ENCODE measurements around the gene ZNF821.

The ZNF821 gene

DNA sequence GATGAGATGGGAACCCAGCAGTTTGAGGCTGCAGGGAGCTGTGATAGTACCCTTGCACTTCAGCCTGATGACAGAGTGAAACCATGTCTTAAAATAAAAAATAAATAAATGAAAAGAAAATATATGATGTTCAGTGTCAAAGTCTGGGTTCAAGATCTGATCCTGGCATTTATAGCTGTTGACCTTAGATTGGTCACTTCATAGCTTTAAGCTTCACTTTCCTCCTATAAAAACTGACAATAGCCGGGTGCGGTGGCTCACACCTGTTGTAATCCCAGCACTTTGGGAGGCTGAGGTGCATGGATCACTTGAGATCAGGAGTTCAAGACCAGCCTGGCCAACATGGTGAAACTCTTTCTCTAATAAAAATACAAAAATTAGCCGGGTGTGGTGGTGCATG is 5.2 kb upstream of the ZNF821 start:
- TF ChIP-seq GATA2 (IDR thresholded peaks at IDR 0.05; ENCODE audit: low read depth, low read length), result no peak
- no peak for TF ChIP-seq GATA3 (IDR thresholded peaks at IDR 0.05; ENCODE audit: low read depth, low read length)

DNA sequence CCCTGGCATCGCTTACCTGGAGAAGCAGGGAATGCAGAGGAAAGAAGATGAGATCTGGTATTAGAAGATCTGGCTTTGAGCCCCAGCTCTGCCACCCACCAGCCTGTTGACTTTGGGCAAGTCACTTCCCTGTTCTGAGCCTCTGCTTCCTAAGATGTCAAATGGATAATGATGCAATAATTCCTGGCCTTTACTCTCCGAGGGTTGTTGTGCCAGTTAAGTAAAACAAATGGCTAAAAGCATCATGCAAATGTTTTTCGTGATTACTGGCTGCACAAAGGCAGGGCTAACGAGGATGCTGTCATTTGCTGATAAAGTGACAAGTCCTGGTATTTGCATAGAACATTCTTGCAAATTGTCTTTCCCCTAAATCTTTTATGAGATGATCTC is 1.3 kb upstream of the ZNF821 start:
- TF ChIP-seq GATA3 (IDR thresholded peaks at IDR 0.05; ENCODE audit: low read depth, low read length) (no peak), GATA2 (IDR thresholded peaks at IDR 0.05; ENCODE audit: low read depth, low read length) (no peak)

DNA sequence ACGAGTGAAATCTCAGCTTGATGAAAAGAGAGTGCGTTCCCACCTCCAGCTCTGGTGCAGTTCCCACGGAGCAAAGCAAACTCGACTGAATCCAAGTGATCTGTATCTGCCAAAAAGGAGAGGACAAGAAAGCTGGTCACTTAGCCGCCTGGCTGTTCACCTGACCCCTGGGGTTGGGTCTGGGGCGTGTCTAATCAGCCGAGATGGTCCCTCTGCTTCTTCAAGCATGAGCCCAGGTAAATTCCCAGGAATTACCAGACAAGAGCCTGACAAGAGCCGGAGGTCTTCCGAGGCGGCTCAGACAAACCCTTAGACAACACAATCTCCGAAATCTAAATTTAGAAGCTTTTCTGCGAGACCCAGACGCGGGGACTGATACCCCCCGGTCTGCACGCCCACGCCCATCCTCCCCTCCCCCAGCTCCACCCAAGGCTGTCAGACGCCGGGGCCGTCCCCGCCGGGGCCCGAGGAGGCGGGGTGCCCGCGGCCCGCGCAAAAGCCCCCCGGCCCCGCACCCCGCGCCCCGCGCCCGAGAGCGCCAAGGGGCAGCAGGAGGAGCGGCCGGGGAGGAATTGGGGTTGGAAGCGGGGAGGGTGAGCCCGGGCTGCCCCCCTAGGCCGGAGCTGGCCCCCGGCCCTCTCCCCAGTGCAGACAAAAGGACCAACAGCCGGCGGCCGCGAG is 674 bp downstream of the ZNF821 start:
- TF ChIP-seq GATA3 (IDR thresholded peaks at IDR 0.05; ENCODE audit: low read depth, low read length), result no peak
- no peak for TF ChIP-seq GATA2 (IDR thresholded peaks at IDR 0.05; ENCODE audit: low read depth, low read length)

DNA sequence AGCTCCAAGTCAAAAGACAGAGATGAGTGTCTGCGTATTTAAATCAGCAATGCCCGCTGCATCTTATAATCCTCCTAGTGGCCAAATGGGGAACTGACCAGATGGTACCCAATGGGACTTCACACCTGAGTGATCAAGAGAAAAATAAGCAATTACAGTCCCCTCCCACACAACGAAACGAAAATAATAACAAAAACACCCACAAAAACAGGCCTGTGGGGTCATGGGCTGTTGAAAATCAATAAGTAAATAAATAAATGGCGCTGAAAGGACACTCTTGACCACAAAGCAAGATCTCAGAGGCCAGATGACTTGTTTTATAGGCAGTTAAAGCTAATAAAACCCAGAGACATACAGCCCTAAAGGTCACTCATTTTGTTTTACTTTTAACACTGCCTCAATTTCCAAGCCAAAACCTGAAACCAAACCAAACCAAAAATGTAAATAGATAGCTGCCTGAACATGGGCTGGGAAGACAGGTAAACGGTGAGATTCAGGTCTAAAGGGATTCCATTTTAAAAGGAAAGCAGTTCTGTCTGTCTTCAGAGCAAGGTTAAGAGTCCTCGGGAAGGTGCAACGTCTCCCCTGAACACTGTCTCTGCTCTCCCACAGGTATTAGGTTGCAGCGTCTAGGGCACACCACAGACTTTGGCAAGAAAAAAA is 1.3 kb downstream of the ZNF821 start:
- TF ChIP-seq GATA3 (IDR thresholded peaks at IDR 0.05; ENCODE audit: low read depth, low read length) (no peak), GATA2 (IDR thresholded peaks at IDR 0.05; ENCODE audit: low read depth, low read length) (no peak)

DNA sequence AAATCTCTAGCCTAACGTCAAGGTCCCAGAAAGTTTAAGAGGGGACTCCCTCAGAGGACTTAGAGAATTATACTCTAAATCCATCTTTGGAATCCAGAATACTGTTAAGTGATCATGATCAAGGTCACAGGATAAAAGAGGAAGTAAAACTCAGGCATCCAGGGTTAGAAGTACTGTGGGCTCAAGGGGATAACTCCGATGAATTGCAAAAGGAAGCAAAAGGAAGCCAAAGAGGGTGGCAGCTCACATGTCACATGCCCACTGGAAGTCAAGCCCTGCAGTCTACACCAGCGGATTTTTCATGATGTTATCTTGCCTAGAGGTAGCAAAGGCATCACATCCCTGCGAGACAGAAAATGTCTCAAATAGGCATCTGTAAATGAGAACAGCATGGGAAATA is 3.8 kb downstream of the ZNF821 start:
- TF ChIP-seq GATA2 (IDR thresholded peaks at IDR 0.05; ENCODE audit: low read depth, low read length) (no peak), GATA3 (IDR thresholded peaks at IDR 0.05; ENCODE audit: low read depth, low read length) (no peak)

DNA sequence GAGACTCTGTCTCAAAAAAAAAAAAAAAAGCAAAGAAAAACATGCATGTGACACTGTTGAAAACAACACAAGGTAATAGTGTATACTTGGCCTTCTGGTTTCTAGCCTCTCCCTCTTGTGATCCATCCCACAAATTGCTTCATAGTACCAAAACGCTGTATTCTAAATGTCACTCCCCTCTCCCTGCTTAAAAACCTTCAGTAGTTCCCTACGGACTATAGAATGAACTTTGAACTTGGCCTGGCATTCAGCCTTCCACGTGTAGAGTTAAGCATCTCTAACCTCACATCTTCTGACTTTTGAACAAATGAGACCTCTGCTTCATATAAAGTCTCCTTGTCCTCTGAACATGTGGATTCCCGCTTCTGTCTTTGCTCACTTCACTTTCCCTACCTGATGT is 5.1 kb downstream of the ZNF821 start:
- TF ChIP-seq GATA2 (IDR thresholded peaks at IDR 0.05; ENCODE audit: low read depth, low read length), result no peak
- TF ChIP-seq GATA3 (IDR thresholded peaks at IDR 0.05; ENCODE audit: low read depth, low read length), result no peak

DNA sequence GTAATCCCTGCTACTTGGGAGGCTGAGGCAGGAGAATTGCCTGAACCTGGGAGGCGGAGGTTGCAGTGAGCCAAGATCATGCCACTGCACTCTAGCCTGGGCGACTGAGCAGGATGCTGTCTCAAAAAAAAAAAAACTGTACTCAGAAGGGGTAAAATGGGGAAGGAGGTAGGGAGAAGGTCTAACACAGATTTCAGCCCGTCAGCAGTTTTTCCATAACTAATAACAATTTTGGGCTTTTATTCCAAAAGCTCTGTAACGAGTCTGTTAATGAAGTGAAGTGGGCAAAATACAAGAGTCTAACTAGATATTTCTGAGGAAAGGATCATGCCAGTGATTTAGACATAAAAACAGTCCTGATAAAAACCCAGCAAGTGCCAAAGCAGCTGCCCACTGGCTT is 10.8 kb downstream of the ZNF821 start:
- no peak for TF ChIP-seq GATA2 (IDR thresholded peaks at IDR 0.05; ENCODE audit: low read depth, low read length)
- TF ChIP-seq GATA3 (IDR thresholded peaks at IDR 0.05; ENCODE audit: low read depth, low read length), result no peak

DNA sequence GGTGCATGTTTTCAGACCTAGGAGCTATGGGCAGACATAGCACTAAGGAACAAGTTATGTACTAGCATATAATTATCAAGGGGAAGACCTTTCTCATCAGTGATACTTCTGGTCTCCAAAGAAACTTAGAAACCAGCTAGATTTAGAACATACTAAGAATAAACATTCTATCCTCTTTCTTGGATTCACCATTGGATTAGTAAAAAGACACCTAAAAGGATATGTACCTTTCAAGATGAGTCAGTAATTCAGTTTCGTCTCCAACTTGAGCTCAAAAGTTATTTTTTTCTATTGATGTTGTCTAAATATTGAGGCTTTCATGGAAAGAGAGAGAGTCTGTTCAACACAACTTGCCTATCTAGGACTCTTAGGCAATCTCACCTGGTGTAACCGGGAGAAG is 13.2 kb downstream of the ZNF821 start:
- TF ChIP-seq GATA2 (IDR thresholded peaks at IDR 0.05; ENCODE audit: low read depth, low read length) (no peak), GATA3 (IDR thresholded peaks at IDR 0.05; ENCODE audit: low read depth, low read length) (no peak)

DNA sequence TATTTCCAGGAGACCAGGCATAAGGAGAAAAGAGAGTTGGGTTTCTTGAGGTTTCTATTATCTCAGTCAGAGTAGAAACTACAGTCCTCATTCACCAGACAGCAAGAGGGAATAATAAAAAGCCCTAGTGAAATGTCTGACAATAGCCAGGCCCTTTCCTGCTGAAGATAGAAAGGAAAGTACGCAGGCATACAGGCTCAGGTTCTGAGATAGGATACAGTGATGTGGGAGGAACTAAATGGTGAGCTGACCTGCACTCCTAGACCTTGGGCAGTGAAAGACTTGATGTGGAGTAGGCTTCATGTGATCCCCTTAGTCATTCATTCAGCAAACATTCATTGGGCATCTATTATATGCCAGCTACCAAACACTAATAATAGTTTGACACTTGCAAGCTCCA is 14.9 kb downstream of the ZNF821 start:
- TF ChIP-seq GATA3 (IDR thresholded peaks at IDR 0.05; ENCODE audit: low read depth, low read length) (no peak), GATA2 (IDR thresholded peaks at IDR 0.05; ENCODE audit: low read depth, low read length) (no peak)

DNA sequence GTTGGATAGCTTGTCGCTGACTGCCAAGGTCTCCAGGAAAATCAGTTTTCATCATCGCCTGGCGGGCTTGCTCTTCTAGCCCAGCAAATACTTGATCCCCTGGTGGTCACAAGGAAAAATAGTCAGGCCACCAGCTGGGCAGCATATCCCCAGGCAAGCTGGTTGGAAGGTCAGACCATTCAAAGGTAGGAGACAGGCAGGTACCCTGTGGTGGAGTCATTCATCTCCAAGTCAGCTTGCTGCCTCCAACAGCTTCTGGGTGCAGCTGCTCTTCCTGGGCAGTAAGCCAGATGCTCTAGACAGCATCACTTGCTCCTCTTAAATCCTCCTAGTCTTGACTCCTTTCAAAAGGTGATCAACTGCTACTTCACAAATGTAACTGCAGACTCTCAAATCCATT is 16.0 kb downstream of the ZNF821 start:
- no peak for TF ChIP-seq GATA3 (IDR thresholded peaks at IDR 0.05; ENCODE audit: low read depth, low read length)
- TF ChIP-seq GATA2 (IDR thresholded peaks at IDR 0.05; ENCODE audit: low read depth, low read length), result no peak

DNA sequence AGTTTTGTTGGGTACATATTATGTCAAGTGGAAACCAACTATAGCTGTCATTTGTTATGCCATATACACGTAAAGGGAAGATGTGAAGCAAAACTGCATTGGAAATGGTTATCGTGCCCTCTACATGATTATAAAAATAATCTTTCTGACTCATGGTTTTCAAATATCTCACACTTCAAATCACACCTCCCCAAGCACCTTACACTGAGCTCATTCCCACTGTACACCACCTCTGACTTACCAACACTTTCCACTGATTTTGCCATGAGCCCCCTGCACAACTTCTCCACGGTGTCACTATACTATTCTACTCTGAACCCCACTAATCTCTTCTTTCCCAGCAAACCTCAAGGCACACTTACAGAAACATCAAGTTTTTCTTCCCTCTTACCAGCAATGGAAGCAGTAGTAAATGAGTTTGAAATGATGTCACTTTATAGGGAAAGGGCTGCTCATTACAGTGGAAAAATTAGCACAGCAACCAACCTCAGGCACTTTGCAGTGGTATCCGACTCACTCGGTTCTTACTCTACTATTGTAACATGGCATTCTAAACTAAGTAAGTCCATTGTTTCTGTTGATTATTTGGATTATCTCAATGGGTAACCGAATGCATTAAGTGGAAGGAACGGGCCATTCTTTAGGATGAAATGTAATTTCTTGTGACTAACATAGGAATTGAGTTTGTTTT is 18.7 kb downstream of the ZNF821 start:
- TF ChIP-seq GATA3 (IDR thresholded peaks at IDR 0.05; ENCODE audit: low read depth, low read length) (no peak), GATA2 (IDR thresholded peaks at IDR 0.05; ENCODE audit: low read depth, low read length) (no peak)

DNA sequence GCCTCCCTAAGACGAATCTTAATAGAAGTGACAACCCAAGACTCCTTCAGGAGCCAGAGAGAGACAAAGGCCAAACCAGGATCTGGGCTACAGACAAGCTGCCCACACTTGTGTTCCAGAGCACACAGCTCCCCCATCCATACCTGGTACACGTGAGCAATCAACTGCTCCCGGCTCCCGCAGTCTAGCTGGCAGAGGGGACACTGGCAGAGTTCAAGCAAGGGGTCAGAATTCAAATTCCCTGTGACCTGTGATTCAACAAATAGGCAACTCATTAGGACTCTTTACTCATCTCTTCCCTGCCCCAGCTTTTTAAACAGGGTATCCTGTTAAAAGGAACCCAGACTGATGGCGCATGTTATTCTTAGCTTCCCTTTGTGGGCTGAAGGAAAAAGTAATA is 20.0 kb downstream of the ZNF821 start:
- no peak for TF ChIP-seq GATA3 (IDR thresholded peaks at IDR 0.05; ENCODE audit: low read depth, low read length)
- no peak for TF ChIP-seq GATA2 (IDR thresholded peaks at IDR 0.05; ENCODE audit: low read depth, low read length)

DNA sequence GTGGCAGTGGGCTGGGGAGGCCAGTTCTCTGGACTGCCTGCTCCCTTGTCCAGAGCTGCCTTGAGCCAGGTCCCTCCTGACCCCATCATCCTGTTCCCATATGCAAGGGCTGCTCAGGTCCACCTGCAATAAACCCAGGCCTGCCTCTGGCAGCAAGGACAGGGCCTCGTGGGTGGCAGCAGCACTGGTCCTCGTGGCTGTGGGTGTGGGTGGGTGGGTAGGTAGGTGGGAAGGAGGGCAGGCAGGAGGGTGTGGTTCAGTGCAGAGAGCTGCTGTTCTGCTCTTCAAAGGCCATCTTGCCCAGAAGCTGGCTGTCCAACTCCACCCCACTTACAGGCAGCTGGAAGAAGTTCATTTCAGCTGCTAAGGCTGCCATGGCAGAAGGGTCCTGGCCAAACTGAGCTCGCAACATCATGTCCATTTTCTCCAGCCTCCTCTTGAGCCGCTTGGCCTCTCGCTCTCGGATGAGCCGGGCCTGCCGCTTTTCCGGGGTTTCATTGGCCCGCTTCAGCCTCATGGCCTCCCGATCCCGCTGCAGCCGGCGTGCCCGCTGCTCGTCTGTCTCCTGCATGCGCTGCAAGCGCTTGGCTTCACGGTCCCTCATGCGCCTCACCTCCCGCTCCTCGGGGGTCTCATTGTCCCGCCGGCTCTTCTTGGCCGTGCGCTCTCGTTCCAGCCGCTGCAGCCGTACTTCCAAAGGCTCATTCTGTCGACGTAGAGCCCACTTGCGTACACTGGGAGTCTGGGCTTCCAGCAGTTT is 24.0 kb downstream of the ZNF821 start:
- TF ChIP-seq GATA2 (IDR thresholded peaks at IDR 0.05; ENCODE audit: low read depth, low read length) (no peak), GATA3 (IDR thresholded peaks at IDR 0.05; ENCODE audit: low read depth, low read length) (no peak)

DNA sequence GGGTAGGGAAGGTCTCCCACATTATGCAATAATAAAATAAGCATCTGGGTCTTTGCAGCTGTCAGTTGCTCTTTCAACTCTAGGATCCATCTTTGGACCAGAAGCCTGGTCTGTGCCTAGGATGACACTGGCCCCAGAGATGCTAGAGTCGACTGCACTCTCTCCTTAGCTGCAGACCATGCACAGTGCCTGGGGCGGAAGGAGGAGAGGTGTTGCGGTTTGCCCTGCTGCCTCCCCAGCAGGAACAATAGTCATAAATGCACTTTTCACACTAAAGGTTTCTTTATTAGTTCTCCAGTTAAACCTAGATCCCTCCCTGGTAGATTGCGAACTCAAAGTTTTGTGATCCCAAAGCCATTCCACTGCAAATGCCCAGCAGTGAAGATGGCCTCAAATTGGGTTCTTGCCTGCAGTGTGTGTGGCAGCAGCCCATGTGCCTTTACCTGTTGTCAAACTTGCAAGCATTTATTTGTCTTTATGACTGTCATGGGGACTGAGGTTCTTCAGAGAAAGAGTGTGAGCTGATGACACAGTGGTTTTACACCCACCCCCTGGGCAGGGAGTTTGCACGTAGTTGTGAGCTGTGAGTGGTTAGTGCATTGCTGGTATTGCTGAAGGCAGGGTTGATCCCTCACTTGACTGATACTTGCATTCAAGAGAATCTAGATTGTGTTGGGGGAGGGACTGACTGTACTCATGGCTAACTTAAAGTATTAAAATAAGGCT is 27.9 kb downstream of the ZNF821 start:
- TF ChIP-seq GATA2 (IDR thresholded peaks at IDR 0.05; ENCODE audit: low read depth, low read length) (no peak), GATA3 (IDR thresholded peaks at IDR 0.05; ENCODE audit: low read depth, low read length) (no peak)

All from SH-SY5Y (cell line).